ENCODE data around the gene UNC13C. TPM values are rescaled to one million over a fixed set of nuclear protein-coding genes. Genes with fewer than 3 reads are reported as not detected.
A peak's percentile ranks its signal among the peaks of the same experiment; 100 is the strongest.
"Not testable (repeated sequence)": the region's sequence is repeated elsewhere in the genome, so short reads cannot be mapped to it uniquely, and the experiment has no call there.

Gene UNC13C
- total RNA-seq (2014; rRNA removed; shearing (Covaris generic)), result not detected in 2 replicates

DNA sequence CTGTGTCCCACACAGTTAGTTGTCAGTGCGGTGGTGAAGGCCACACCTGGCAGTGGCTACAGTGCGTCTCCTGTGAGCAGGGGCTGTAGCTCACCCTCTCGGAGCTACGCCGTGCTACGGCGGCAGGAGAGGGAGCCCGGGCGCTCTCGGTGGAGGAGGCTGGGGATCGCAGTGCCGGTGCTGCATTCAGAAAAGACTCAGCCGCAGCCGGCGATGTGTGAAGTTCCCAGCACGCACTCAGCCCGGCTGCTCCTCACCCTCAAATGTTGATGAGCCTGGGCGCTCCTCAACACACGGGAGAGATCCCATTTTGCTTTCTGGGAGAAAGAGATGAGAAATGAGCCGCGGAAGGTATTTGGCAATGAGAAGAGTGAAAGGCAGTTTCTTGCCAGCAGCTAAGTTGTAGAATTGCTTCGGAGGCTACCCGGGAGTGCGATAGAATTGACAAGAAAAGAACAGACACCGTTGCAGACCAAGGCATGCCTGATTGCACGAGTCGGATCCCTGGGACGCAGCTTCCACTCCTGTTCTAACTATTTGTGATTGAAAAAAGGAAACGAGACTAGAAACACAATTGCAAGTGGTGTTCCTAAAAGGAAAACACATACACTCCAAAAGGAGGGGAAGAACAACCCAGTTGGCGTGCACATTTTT, at the start of gene UNC13C:
TSS of gene UNC13C (plus strand) at position 189 of the 654 bp plus-strand sequence. CDS start 34,463 bp downstream, outside the sequence.
- peak; percentile 11 for DNase-seq (ENCODE audit: low spot score)

GRCh38 chr15:53936137-53936536, 42.1 kb upstream of the UNC13C start:
- DNase-seq (ENCODE audit: low spot score), result no peak

- DNase-seq (ENCODE audit: low spot score), result not testable (repeated sequence)
Observed at GRCh38 chr15:53937632-53938031, 40.6 kb upstream of the UNC13C start.

GRCh38 chr15:53950572-53950971, 27.7 kb upstream of the UNC13C start:
- DNase-seq (ENCODE audit: low spot score), result no peak

DNA sequence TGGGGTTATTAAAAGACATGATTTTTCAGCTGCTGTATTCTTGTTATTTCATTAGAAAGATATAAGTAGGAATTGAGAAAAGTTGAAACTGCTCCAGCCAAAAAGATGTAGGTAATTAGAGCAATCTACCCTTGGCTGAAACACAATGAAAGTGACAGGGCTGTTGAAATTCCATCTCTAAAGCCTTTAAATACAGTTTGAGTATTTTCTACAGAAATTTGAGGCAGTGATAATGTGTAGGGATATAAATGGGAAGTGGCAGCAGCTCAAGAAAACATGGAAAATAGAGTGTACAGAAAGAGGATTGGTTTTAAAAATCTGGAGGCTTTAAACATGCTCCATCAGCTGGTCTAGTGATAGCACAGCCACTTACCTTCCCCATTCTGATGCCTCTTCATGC, 22.8 kb upstream of the UNC13C start:
- no peak for DNase-seq (ENCODE audit: low spot score)

DNA sequence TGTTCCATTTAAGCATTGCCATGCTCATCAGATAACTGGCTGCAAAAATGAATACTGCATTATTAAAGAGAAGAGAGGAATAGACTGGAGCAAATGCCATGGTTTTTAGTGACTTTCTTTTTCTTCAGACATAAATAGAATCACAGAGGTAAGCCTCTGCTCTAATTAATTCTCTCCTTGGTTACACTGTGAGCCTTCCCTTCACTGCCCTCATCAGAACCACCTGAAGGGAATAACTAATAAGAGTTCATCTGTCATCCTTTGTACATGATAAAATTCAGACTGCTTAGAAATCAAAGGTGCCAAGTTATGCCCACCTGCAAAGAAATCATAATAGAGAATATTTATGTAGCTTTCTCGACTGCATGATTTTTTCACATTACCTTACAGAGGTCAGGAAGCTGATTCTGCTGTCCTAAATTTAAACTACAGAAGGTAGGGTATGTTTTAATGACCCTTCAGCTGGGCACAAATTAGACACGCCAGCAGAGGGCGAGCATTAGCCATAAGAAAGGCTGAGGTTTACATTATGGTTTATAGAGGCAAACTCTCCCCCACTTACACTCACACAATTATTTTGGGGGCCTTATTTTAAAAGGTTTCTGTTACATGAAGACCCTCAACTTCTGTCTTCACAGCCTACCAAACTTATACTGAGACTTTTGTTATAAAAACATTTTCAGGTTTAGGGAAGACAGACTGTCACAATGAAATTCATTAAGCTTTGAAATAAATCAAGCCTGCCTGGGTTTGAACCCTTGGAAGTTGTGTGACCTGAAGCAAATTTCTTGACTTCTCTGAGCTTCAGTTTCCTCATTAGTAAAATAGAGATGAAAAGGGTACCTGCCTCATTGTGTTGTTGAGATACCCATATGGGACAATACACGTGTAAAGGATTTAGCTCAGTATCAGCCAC, 15.3 kb upstream of the UNC13C start:
- peak; percentile 24 for DNase-seq (ENCODE audit: low spot score)

GRCh38 chr15:53963801-53964200, 14.4 kb upstream of the UNC13C start:
- no peak for DNase-seq (ENCODE audit: low spot score)

DNA sequence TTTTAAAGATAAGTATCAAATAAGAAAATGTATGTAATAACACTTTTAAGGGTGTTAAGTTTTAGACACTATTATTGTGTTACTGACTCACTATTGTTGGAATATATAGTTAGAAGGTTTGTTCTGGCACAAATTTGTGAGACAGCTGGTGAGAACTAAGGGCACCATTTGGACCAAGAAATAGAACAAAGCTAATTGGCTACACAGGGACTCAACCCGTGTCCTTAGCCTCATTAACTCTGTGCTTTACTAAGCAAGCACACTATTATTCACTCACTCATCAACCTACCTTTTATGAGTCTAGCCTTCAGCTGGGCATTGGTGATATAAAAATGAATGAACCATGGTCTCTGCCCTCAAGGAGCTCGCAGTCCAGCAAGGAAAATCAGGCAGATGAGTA, 4.1 kb upstream of the UNC13C start:
- DNase-seq (ENCODE audit: low spot score), result no peak

GRCh38 chr15:53974813-53975212, 3.4 kb upstream of the UNC13C start:
- peak; percentile 56 for DNase-seq (ENCODE audit: low spot score)

GRCh38 chr15:53976844-53977392, 1.3 kb upstream of the UNC13C start:
- DNase-seq (ENCODE audit: low spot score), result peak; percentile 45

DNA sequence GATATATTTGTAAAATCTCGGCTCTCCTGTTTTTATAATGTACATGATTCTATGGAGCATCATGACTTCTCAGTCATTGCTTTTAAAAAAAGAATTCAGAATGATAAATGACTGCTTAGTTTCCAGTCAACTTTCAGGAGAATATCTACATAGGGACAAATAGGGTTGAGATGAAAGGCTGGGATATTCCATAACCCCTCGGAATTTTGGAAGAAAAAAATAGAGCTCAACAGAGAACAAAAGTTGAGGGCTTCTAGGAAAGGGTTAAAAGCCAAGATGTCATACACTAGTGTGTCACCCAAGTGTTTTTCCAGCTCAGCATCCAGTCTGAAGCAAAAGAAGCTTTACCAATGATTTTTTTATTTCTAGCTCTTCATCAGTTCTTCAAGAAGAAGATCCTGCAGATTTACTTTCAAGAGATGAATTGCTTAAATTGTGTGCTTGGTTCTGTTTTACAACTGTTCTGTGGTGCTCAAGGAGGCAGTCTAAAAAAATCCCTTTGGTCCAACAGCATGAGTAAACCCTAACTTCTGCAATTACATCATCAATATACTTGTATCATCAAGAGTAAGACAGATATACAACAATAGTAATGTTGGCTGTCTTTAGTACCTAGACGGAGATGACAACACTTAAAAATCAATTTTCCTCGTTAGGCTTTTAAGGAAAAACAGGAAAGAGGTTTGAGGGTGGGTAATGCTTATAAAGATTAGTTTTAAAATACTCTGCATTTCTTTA, 979 bp downstream of the UNC13C start:
- DNase-seq (ENCODE audit: low spot score), result no peak

DNA sequence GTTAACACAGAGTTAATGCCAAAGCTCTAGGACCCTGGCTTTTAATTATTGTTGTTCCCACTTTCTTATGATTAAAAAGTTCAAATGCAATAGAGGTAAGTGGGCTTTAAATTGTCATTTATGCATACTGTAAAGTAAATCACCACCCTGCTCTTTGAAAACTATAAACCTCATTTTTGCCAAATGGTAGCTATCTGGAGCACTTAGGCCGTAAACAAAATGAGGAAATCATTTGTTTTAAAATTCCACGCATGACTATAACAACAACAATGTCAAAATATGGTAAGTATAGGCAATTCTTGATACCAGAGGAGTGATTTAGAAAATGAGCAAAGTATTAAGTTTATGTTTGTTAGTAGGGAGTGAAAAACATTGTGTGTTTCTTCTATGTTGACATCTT, 1.8 kb downstream of the UNC13C start:
- no peak for DNase-seq (ENCODE audit: low spot score)

GRCh38 chr15:53982071-53982680, 3.9 kb downstream of the UNC13C start:
- no peak for DNase-seq (ENCODE audit: low spot score)

DNA sequence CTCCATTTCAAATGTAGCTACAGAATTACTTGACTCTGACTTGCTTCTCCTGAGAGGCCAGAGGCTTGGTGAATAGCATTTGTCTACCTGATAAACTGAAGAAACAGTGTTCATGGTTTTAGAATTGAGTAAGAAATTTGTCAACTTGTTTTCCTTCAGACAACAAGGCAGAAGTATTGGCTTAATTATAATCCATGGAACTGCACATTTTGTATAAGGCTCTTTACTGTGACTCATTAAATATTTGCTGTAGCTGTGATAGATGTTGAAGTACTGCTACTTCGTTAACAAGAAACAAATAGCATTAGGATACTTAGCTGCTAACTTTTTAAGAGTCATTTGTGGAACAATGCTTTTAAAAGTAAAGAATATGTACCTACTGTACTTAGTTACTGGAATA, 4.6 kb downstream of the UNC13C start:
- no peak for DNase-seq (ENCODE audit: low spot score)

DNA sequence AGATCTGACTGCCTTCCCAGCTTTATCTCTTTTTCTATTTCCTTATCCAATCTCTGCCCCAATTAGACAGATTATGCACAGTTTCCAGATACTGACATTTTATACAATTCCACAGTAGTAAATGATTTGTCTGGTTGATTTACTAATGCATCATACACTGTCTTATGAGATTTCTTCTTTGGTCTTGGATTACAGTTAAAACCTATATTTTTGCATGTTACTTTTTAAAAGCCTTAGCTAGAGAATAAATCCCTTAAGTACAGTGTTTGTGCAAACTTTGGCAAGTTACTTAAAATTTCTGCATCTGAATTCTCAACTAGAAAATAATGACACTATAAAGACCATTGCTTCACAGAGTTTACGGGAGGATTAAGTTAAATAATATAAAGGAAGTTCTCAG, 6.0 kb downstream of the UNC13C start:
- no peak for DNase-seq (ENCODE audit: low spot score)

DNA sequence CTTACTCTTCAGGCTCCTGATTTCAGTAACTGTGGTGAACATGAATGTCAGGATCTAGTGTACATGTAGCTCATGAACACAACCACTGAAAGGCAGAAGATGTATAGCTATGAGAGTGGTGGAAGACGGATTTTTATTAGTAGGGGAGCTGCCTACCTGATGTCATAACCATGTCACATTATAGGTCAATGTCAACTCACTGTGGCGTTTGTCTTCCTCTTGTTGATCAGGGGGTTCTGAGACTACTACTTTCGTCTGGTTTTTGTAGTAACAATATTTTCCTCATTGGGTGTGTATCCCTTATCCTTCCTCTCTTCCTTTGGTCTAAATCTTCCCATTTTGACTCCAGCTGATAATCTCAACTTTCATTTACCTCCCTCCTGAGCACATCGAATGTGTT, 7.3 kb downstream of the UNC13C start:
- DNase-seq (ENCODE audit: low spot score), result no peak

GRCh38 chr15:53987480-53987879, 9.2 kb downstream of the UNC13C start:
- DNase-seq (ENCODE audit: low spot score), result no peak

GRCh38 chr15:54007256-54007655, 29.0 kb downstream of the UNC13C start:
- no peak for DNase-seq (ENCODE audit: low spot score)

DNA sequence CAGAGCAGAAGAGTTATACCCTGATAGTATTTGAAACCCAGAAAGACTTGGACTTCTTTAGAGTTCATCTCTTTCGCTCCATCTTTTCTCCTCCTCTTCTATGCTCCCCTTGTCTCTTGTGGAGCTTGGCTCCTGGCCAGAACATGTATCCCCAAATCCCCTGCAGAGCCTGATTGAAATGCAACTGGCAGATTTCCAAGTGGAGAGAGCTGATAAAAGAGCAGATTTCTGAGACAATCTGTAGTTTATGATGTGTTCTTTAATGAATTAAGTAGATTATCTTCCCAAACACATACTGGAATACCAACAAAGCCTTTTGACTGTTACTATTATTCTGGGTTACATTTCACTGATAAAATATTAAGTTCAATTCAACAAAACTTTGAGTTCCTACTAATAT, 33.4 kb downstream of the UNC13C start:
- DNase-seq (ENCODE audit: low spot score), result no peak

DNA sequence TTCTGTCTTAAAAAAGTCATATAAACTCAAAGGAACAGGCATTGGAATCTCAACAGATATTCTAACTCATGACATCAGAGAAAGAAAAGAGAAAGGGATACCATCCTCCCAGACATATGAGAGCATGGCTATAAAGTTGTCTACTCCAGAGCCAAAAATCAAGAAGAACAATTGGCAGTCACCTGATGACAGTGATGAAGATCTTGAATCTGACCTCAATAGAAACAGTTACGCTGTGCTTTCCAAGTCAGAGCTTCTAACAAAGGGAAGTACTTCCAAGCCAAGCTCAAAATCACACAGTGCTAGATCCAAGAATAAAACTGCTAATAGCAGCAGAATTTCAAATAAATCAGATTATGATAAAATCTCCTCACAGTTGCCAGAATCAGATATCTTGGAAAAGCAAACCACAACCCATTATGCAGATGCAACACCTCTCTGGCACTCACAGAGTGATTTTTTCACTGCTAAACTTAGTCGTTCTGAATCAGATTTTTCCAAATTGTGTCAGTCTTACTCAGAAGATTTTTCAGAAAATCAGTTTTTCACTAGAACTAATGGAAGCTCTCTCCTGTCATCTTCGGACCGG, 35.9 kb downstream of the UNC13C start:
- no peak for DNase-seq (ENCODE audit: low spot score)

DNA sequence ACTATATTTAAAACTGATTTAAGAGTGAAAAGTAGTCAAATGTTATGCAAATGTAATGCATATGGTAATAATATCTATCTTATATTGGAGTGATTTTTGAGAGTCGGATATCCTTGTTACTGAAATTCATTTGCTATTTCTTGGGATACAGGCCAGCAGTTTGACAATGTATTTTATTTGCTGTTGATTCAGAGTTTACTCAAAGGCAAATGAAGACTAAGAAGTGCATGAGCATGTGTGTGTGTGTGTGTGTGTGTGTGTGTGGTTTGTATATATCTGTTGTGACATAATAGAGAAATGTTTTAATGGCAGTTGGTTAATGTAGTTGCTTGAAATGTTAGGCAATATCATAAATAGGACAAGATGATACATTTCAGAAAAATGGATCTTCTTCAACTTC, 39.0 kb downstream of the UNC13C start:
- DNase-seq (ENCODE audit: low spot score), result no peak

Data from H4 (cell line).